KMS-11 (cell line): ENCODE results near the gene APBA2.

Experiments used
- H2AFZ ChIP-seq: fragments of 200-600 bp; sonication (generic); 2 replicates; pipeline ENCODE4 v1.6.1; 2016; ENCODE audit warnings: antibody characterized with exemption, mixed run types, low read depth
- H3K27ac ChIP-seq: fragments of 200-600 bp; sonication (generic); 2 replicates; pipeline ENCODE4 v1.6.1; 2016; ENCODE audit warnings: mild to moderate bottlenecking, mixed run types
- H3K27me3 ChIP-seq: fragments of 200-600 bp; sonication (generic); 2 replicates; pipeline ENCODE4 v1.6.1; 2017; ENCODE audit warnings: mild to moderate bottlenecking, low read depth, mixed run types, moderate library complexity; ENCODE audit not compliant: insufficient read depth
- H3K36me3 ChIP-seq: fragments of 200-600 bp; sonication (generic); 2 replicates; pipeline ENCODE4 v1.6.1; 2017; ENCODE audit warnings: mild to moderate bottlenecking, mixed run types; ENCODE audit not compliant: insufficient read depth
- H3K4me1 ChIP-seq: fragments of 200-600 bp; sonication (generic); 2 replicates; pipeline ENCODE4 v1.6.1; 2016; ENCODE audit warnings: mild to moderate bottlenecking, low read depth, mixed run types; ENCODE audit not compliant: poor library complexity, severe bottlenecking
- H3K4me2 ChIP-seq: fragments of 200-600 bp; sonication (generic); 2 replicates; pipeline ENCODE4 v1.7.0; 2016; ENCODE audit warnings: mild to moderate bottlenecking, mixed run types
- H3K4me3 ChIP-seq: fragments of 200-600 bp; sonication (generic); IDR thresholded peaks from 2 replicates; pipeline ENCODE4 v1.6.1; 2017; ENCODE audit warnings: low read depth, low read length, mixed read lengths; ENCODE audit not compliant: insufficient read depth
- H3K79me2 ChIP-seq: fragments of 200-600 bp; sonication (generic); 2 replicates; pipeline ENCODE4 v1.6.1; 2016; ENCODE audit warnings: low read depth, mixed run types; ENCODE audit not compliant: insufficient read depth
- H3K9ac ChIP-seq: fragments of 200-600 bp; sonication (generic); 2 replicates; pipeline ENCODE4 v1.6.1; 2016; ENCODE audit warnings: mild to moderate bottlenecking, mixed run types
- H4K20me1 ChIP-seq: fragments of 200-600 bp; sonication (generic); 2 replicates; pipeline ENCODE4 v1.6.1; 2016; ENCODE audit warnings: mild to moderate bottlenecking, mixed run types; ENCODE audit not compliant: insufficient read depth
- TF ChIP-seq, protein P1 (sequence below): fragments of 200-600 bp; sonication (generic); conservative IDR thresholded peaks from 2 replicates; pipeline ENCODE4 v1.6.1; 2017; ENCODE audit warnings: low read depth, mild to moderate bottlenecking, antibody characterized with exemption, low read length, moderate library complexity, mixed read lengths

APBA2 gene

DNA sequence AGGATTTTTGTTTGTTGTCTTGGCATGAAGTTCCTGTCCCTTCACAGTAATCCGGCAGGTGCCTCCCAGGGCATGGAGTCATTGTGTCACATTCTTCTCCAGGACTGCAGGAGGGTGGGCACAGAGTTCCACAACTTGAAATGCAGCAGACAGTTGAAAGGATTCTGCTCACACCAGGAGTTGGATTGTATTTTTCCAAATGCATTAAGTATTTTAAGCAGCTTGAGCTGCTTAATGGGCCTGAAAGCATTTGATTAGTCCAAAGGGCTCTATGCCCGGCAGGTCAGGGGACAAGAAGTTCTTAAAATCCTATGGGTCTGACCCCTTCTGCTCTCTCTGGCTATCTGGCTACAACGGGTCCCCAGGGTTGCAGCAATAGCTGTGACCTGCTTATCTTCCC is 92.9 kb downstream of the APBA2 start:
- TF ChIP-seq, protein P1, sequence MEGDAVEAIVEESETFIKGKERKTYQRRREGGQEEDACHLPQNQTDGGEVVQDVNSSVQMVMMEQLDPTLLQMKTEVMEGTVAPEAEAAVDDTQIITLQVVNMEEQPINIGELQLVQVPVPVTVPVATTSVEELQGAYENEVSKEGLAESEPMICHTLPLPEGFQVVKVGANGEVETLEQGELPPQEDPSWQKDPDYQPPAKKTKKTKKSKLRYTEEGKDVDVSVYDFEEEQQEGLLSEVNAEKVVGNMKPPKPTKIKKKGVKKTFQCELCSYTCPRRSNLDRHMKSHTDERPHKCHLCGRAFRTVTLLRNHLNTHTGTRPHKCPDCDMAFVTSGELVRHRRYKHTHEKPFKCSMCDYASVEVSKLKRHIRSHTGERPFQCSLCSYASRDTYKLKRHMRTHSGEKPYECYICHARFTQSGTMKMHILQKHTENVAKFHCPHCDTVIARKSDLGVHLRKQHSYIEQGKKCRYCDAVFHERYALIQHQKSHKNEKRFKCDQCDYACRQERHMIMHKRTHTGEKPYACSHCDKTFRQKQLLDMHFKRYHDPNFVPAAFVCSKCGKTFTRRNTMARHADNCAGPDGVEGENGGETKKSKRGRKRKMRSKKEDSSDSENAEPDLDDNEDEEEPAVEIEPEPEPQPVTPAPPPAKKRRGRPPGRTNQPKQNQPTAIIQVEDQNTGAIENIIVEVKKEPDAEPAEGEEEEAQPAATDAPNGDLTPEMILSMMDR: no peak
- no peak overlapping the region for H3K4me2 ChIP-seq
- H3K27me3 ChIP-seq: no peaks in the 10 kb centered on the region
- H3K79me2 ChIP-seq: no peaks in the 10 kb centered on the region
- H2AFZ ChIP-seq: no peak overlapping the region
- no peak overlapping the region for H3K27ac ChIP-seq
- H3K36me3 ChIP-seq: no peaks in the 10 kb centered on the region
- H4K20me1 ChIP-seq: no peaks in the 10 kb centered on the region
- no peak overlapping the region for H3K9ac ChIP-seq
- H3K4me1 ChIP-seq: peaks cover 9% of the 10 kb centered on the region
- no peak overlapping the region for H3K4me3 ChIP-seq

DNA sequence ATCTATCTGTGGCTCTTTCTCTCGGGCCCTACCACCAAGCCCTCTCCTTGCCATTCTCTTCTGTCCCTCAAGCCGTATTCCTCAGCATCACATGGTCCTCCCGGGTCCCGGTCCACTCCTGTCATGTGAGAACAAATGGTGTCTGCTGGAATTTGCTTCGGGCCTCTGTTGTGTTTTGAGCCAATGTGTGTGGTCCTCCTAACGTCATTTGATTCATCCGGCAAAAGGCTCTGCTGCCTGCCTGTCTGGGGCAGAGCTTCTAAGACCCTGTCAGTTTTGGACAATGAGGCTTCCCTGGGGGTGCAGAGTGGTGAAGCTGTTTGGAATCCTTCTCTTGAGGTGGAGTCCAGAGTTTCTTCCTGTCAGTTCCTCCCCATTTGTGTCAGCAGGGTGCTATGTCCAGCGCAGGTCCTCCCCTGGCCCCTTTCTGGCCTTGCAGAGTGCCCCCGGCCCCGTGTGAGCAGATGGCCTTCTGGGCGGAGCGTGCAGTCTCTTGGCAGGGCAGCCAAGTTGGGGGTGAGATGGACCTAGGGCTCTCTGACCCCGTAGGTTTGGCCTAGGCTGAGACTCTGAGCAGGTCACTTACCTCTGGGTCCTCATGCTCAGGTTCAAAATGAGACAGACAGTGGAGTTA is 93.6 kb downstream of the APBA2 start:
- H3K4me2 ChIP-seq: no peak overlapping the region
- H4K20me1 ChIP-seq: no peaks in the 10 kb centered on the region
- H3K27ac ChIP-seq: no peak overlapping the region
- no peaks in the 10 kb centered on the region for H3K27me3 ChIP-seq
- no peak overlapping the region for H2AFZ ChIP-seq
- no peak overlapping the region for H3K4me3 ChIP-seq
- TF ChIP-seq, protein P1: no peak
- peaks cover 9% of the 10 kb centered on the region for H3K4me1 ChIP-seq
- H3K36me3 ChIP-seq: no peaks in the 10 kb centered on the region
- no peak overlapping the region for H3K9ac ChIP-seq
- no peaks in the 10 kb centered on the region for H3K79me2 ChIP-seq

DNA sequence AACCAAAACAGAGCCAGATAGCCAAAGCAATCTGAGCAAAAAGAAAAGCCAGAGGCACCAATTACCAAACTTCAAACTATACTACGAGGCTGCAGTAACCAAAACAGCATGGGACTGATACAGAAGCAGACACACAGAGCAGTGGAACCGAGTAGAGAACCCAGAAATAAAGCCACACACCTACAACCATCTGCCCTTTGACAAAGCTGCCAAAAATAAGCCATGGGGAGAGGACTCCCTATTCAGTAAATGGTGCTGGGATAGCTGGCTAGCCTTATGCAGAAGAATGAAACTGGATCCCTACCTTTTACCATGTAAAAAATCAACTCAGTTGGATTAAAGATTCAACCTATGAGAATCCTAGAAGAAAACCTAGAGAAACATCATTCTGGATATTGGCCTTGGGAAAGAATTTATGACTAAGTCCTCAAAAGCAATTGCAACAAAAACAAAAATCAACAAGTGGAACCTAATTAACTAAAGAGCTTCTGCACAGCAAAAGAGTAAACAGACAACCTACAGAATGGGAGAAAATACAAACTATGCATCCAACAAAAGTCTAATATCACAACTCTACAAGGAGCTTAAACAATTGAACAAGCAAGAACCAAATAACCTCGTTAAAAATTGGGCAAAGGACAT is 95.1 kb downstream of the APBA2 start:
- Histone ChIP-seq H3K4me2 (no peak overlapping the region), H3K4me1 (no peaks in the 10 kb centered on the region), H3K36me3 (no peaks in the 10 kb centered on the region), H3K4me3 (no peak overlapping the region), H3K79me2 (no peaks in the 10 kb centered on the region), H3K9ac (no peak overlapping the region), H3K27ac (no peak overlapping the region), H2AFZ (no peak overlapping the region), H3K27me3 (no peaks in the 10 kb centered on the region), H4K20me1 (no peaks in the 10 kb centered on the region)
- TF ChIP-seq, protein P1: no peak

DNA sequence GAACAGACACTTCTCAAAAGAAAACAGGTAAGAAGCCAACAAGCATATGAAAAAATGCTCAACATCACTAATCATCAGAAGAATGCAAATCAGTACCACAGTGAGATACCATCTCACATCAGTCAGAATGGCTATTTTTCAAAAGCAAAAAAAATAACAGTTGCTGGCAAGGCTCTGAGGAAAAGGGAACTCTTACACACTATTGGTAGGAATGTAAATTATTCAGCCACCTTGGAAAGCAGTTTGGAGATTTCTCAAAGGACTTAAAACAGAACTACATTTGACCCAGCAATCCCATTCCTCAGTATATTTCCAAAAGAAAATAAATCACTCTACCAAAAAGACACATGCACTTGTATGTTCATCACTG is 95.6 kb downstream of the APBA2 start:
- Histone ChIP-seq H2AFZ (no peak overlapping the region), H3K27me3 (no peaks in the 10 kb centered on the region), H3K79me2 (no peaks in the 10 kb centered on the region), H3K36me3 (no peaks in the 10 kb centered on the region), H3K4me3 (no peak overlapping the region), H3K4me1 (no peaks in the 10 kb centered on the region), H3K27ac (no peak overlapping the region), H4K20me1 (no peaks in the 10 kb centered on the region), H3K4me2 (no peak overlapping the region), H3K9ac (no peak overlapping the region)
- TF ChIP-seq, protein P1: no peak
